GM12872 (cell line): ENCODE data around the gene ROR1.

Experiments used
- TF ChIP-seq, protein P1 (sequence below): IDR thresholded peaks from 3 replicates; pipeline ENCODE4 v1.5.1; 2011; ENCODE audit warnings: low read depth, mild to moderate bottlenecking, low read length, moderate library complexity; ENCODE audit not compliant: insufficient read depth

ROR1 gene

DNA sequence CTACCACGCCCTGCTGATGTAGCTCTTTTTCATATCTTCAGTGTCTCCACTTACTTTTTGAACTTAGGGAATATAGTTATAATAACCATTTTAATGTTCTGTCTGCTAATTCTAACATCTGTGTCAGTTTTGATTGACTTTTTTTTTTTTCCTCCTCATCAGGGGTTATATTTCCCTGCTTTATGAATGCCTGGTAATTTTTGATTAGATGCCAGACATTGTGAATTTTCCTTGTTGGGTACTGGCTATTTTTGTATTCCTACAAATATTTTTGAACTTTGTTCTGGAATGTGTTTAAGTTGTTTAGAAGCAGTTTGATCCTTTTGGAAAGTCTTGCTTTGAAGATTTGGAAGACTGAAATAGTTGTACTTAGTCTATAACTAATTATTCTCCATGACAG is 82.1 kb downstream of the ROR1 start:
- TF ChIP-seq, protein P1, sequence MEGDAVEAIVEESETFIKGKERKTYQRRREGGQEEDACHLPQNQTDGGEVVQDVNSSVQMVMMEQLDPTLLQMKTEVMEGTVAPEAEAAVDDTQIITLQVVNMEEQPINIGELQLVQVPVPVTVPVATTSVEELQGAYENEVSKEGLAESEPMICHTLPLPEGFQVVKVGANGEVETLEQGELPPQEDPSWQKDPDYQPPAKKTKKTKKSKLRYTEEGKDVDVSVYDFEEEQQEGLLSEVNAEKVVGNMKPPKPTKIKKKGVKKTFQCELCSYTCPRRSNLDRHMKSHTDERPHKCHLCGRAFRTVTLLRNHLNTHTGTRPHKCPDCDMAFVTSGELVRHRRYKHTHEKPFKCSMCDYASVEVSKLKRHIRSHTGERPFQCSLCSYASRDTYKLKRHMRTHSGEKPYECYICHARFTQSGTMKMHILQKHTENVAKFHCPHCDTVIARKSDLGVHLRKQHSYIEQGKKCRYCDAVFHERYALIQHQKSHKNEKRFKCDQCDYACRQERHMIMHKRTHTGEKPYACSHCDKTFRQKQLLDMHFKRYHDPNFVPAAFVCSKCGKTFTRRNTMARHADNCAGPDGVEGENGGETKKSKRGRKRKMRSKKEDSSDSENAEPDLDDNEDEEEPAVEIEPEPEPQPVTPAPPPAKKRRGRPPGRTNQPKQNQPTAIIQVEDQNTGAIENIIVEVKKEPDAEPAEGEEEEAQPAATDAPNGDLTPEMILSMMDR = no peak

DNA sequence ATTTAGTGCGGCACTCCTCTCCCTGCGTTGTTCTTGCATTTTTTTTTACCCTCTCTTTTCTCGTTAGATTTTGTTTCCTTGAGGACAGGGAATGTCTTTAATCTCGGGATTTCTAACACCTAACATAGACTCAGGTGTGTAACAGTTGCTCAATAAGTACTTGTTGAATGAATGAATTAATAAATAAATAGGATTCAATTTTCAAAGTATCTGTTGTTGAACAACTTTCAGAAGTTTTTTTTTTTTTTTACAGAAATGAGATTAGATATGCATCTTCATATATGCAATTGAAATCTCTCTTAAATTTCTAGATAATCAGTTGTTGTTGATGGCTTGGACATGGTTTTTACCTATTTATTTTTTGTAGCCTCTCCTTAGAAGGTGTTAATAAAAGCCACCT is 83.1 kb downstream of the ROR1 start:
- TF ChIP-seq, protein P1 = no peak

DNA sequence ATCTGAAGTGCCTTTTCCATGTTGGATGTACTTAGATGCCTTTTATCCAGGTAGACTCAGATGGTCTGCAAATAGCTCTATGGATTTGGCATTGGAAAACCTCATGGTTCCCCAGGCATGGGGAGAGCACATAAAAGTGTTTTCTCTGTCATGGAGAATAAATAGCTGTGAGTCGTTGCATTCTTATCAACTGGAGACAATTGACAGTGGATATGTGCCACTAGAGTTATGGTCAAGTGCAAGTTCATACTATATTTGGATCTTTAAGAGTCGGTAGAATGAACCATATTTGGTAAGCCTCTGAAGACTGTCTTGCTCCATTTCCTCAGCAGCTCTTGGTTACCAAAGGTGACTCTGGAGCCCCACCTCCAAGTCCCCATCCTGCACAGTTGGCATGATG is 83.7 kb downstream of the ROR1 start:
- TF ChIP-seq, protein P1 = no peak

DNA sequence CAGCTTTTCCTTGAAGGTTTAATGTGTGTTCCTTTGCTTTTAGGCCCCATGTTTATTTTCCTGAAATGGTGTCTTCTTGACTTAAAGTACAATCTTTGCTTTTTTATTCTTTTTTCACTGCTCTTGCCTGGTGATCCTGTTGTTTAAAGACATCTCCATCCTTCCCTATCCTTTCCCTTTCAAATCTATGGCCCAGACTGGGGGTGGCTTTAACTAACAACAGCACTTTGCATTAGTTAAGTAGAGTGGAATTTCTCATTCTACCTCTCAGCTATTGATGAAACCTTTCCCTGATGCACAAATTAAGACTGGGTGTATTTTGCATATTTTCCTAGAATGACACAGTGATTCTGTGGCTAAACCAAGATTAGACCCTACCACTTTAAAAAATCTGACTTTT is 84.3 kb downstream of the ROR1 start:
- TF ChIP-seq, protein P1 = no peak

DNA sequence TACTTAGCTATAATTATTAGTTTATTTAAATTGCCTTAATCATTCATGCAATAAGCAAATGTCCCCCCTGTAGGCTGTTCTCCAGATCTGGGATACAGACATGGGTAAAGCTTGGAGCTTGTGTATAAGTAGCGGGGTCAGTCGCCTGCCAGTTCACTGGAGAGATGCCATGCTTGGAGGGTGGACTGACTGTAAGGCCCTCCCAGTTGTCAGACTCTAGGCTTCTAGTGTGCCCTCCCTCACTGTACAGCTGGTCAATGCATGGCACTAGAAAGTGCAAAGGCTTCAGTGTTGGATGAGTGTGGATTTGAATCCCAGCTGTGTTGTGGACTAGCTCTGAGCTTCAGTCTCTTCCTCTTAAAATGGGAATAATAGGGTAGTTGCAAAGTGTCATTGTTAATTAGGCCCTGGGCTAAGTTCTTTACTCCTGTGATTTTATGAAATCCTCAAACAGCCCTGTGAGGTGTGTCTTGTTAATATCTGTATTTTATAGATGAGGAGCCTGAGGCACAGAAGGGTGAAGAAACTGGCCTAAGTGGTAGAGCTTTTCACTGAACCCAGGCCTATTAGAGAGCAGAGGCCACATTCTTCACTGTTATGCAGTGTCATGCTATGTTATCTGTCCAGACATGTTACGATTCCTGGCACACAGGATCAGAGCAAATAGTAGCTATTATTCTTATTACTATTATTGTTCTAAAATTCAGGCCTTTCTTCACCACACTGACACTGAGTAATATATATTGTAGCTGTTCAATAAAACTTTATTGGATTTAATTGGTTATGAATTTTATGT is 85.9 kb downstream of the ROR1 start:
- TF ChIP-seq, protein P1 = no peak

DNA sequence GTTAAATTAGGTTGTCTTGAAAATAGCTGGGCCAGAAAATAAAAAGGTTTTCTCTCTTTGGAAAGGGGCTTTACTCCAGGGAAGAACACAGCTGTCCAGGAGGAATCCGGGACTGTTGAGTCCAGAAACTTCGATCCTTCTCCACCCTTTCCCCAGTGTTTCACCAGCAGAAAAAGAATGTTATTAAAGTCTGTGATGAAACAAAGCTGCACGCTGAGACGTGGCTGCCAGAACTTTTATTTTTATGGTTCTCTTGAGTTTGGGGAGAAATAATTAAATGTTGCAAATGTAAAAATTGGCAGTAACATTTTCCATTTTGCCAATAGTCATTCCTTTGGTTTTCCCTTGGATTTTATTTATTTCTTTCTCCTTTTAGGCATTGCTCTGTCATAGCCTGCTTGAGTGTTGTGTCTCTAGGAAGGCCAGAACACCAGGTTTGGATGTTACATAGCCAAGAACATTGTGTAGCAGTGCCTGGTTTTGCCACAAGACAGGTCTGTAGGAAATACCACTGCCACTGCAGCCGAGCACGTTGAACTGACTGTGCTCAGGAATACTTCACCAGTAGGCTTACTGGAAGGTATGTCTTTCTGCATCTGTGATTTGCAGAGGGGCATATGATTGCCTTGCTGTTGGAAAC is 87.4 kb downstream of the ROR1 start:
- TF ChIP-seq, protein P1 = no peak

DNA sequence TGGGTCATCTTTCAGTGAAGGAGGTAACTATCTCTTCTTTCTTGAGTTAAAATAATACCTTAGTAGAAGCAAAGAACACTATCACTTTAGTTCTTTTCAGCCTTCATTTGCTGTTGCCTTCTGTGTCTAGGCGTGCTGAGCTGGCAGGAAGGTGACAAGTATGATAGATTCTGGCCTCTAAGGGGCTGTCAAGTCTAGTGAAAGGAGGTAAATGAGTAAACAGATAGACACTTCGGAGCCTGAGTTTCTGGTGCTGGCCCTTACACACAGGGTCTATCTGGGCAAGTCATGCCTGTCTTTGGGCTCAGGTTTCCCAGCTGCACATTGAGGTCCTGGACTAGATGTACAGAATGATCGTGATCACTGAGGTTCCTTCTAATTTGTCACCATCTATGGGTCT is 89.3 kb downstream of the ROR1 start:
- TF ChIP-seq, protein P1 = no peak
